GM12878 (cell line): ENCODE measurements around the gene HCN4. TPM values are rescaled to one million over a fixed set of nuclear protein-coding genes. Genes with fewer than 3 reads are reported as not detected.

ENCODE experiments used
- ATAC-seq: fragments of 200-7000 bp; cut with Tn5 transposase; 3 replicates; pipeline ENCODE4 v1.9.1; 2020; ENCODE audit warnings: mild to moderate bottlenecking, moderate library complexity
- BruUV-seq: library from RNA; stranded (reverse); fragments of 400-500 nt; replicated peaks from 2 replicates; lab custom pipeline; 2021; lab: Mats Ljungman, UMichigan
- CTCF ChIA-PET: fragments of 300-600 bp; sonication (Branson Sonifier 250); formaldehyde crosslinking; extraction: SDS; loops from one replicate; lab custom pipeline; 2021; ENCODE audit warnings: inconsistent platforms; lab: Yijun Ruan, JAX
- POLR2A ChIA-PET: fragments of 350-600 bp; formaldehyde crosslinking; extraction: SDS; loops from one replicate; lab custom pipeline; 2021; ENCODE audit warnings: inconsistent platforms; lab: Charles Lee
- RAD21 ChIA-PET: fragments of 300-600 bp; sonication (Branson Sonifier 250); formaldehyde crosslinking; loops from one replicate; lab custom pipeline; 2023; ENCODE audit warnings: antibody characterized with exemption; ENCODE audit not compliant: unreplicated experiment; lab: Charles Lee
- SMC1A ChIA-PET: fragments of 300-600 bp; sonication (Branson Sonifier 250); formaldehyde crosslinking; loops from one replicate; lab custom pipeline; 2023; ENCODE audit not compliant: unreplicated experiment, uncharacterized antibody; lab: Charles Lee
- DNase-seq: peaks from one replicate; pipeline ENCODE4 v3.0.0-alpha.2; 2011; ENCODE audit warnings: low read depth, low spot score
- FAIRE-seq: peaks from 3 replicates; lab custom pipeline; 2011; peaks lifted over from hg19 to GRCh38; lab: Jason Lieb, UNC
- H2AFZ ChIP-seq: 2 replicates; pipeline ENCODE4 v1.6.0; 2011; ENCODE audit warnings: low read depth, low read length, control low read depth; ENCODE audit not compliant: control insufficient read depth
- H3K27ac ChIP-seq: 2 replicates; pipeline ENCODE4 v1.5.1; 2011; ENCODE audit warnings: control low read depth; ENCODE audit not compliant: control insufficient read depth, insufficient read depth
- H3K27me3 ChIP-seq, 2 experiments: replicated peaks in 1 of 2; 2 replicates each; pipeline versions ENCODE4 v1.6.0 to v1.6.1; 2011; ENCODE audit warnings: low read length in 1 of 2; ENCODE audit not compliant: control insufficient read depth in 2 of 2, insufficient read depth in 2 of 2
- H3K36me3 ChIP-seq, 2 experiments: 2 replicates each; pipeline ENCODE4 v1.5.1; 2011; ENCODE audit warnings: low read length in 1 of 2; ENCODE audit not compliant: control insufficient read depth in 2 of 2, insufficient read depth in 2 of 2
- H3K4me1 ChIP-seq: 2 replicates; pipeline ENCODE4 v1.6.1; 2011; ENCODE audit warnings: mild to moderate bottlenecking, low read length, moderate library complexity, mixed read lengths; ENCODE audit not compliant: control insufficient read depth, insufficient read depth
- H3K4me2 ChIP-seq: 2 replicates; pipeline ENCODE4 v1.6.0; 2011; ENCODE audit warnings: control low read depth; ENCODE audit not compliant: control insufficient read depth, insufficient read depth
- H3K4me3 ChIP-seq: fragments of 200-600 bp; sonication (generic); 2 replicates; pipeline ENCODE4 v1.5.1; 2016
- H3K79me2 ChIP-seq: 2 replicates; pipeline ENCODE4 v1.6.0; 2011; ENCODE audit warnings: low read length; ENCODE audit not compliant: control insufficient read depth, insufficient read depth
- H3K9ac ChIP-seq: 2 replicates; pipeline ENCODE4 v1.8.0; 2011; ENCODE audit warnings: low read length, control low read depth, mixed read lengths; ENCODE audit not compliant: control insufficient read depth, insufficient read depth
- H3K9me3 ChIP-seq: replicated peaks from 3 replicates; pipeline ENCODE4 v1.5.1; 2011; ENCODE audit warnings: mild to moderate bottlenecking, low read length; ENCODE audit not compliant: control insufficient read depth, insufficient read depth
- H4K20me1 ChIP-seq: 2 replicates; pipeline ENCODE4 v1.6.0; 2011; ENCODE audit not compliant: control insufficient read depth, insufficient read depth
- ATF7 ChIP-seq: fragments of 450-650 bp; IDR thresholded peaks from 2 replicates; pipeline ENCODE4 v1.6.1; 2016; ENCODE audit warnings: low read depth, mild to moderate bottlenecking
- CHD4 ChIP-seq: fragments of 200-600 bp; sonication (generic); IDR thresholded peaks from 2 replicates; pipeline ENCODE4 v1.6.1; 2016; ENCODE audit warnings: mild to moderate bottlenecking
- ESRRA ChIP-seq: IDR thresholded peaks from 2 replicates; pipeline ENCODE4 v1.6.1; 2012; ENCODE audit warnings: mild to moderate bottlenecking, low read length, improper control_type of control experiment
- FOS ChIP-seq: IDR thresholded peaks from 3 replicates; pipeline ENCODE4 v1.6.1; 2011; ENCODE audit warnings: borderline replicate concordance; ENCODE audit not compliant: insufficient read length; ENCODE audit errors: extremely low read depth
- FOXK2 ChIP-seq: fragments of 450-650 bp; IDR thresholded peaks from 2 replicates; pipeline ENCODE4 v1.6.1; 2017; ENCODE audit warnings: mild to moderate bottlenecking, moderate library complexity
- FOXM1 ChIP-seq: IDR thresholded peaks from 2 replicates; pipeline ENCODE4 v1.6.1; 2012; ENCODE audit warnings: low read depth, mild to moderate bottlenecking, inconsistent platforms, low read length, moderate library complexity
- JUND ChIP-seq: IDR thresholded peaks from 2 replicates; pipeline ENCODE4 v1.6.1; 2012; ENCODE audit warnings: low read depth, mild to moderate bottlenecking, low read length, improper control_type of control experiment, moderate library complexity
- KDM1A ChIP-seq: fragments of 200-600 bp; sonication (generic); IDR thresholded peaks from 2 replicates; pipeline ENCODE4 v1.6.1; 2016; ENCODE audit warnings: borderline replicate concordance
- LARP7 ChIP-seq: fragments of 450-650 bp; IDR thresholded peaks from 2 replicates; pipeline ENCODE4 v1.6.1; 2017; ENCODE audit warnings: mild to moderate bottlenecking
- MEF2B ChIP-seq: fragments of 450-650 bp; IDR thresholded peaks from 2 replicates; pipeline ENCODE4 v1.6.1; 2018; ENCODE audit warnings: mild to moderate bottlenecking, moderate library complexity; ENCODE audit not compliant: partially characterized antibody, poor library complexity, severe bottlenecking
- MYC ChIP-seq: IDR thresholded peaks from 2 replicates; pipeline ENCODE4 v1.6.1; 2011; ENCODE audit warnings: mild to moderate bottlenecking, low read length, moderate library complexity, inconsistent platforms; ENCODE audit not compliant: insufficient read depth, insufficient replicate concordance, insufficient read length, severe bottlenecking
- NKRF ChIP-seq: fragments of 450-650 bp; conservative IDR thresholded peaks from 2 replicates; pipeline ENCODE4 v1.6.1; 2017; ENCODE audit warnings: mild to moderate bottlenecking, moderate library complexity
- NRF1 ChIP-seq: conservative IDR thresholded peaks from 2 replicates; pipeline ENCODE4 v1.6.1; 2011; ENCODE audit warnings: mild to moderate bottlenecking, low read depth, low read length, improper control_type of control experiment
- RCOR1 ChIP-seq: conservative IDR thresholded peaks from 2 replicates; pipeline ENCODE4 v1.6.1; 2012; ENCODE audit warnings: low read depth, low read length, improper control_type of control experiment
- RUNX3 ChIP-seq: IDR thresholded peaks from 2 replicates; pipeline ENCODE4 v1.6.1; 2012; ENCODE audit warnings: low read length, inconsistent platforms
- SIN3A ChIP-seq: IDR thresholded peaks from 2 replicates; pipeline ENCODE4 v1.6.1; 2012; ENCODE audit warnings: low read depth, low read length, improper control_type of control experiment
- SREBF1 ChIP-seq: IDR thresholded peaks from 2 replicates; pipeline ENCODE4 v1.6.1; 2012; ENCODE audit warnings: mild to moderate bottlenecking, low read length
- STAT1 ChIP-seq: fragments of 450-650 bp; conservative IDR thresholded peaks from 2 replicates; pipeline ENCODE4 v1.6.1; 2014; ENCODE audit warnings: antibody characterized with exemption, mild to moderate bottlenecking
- WGBS: methylation state at CpG from one replicate; pipeline ENCODE4 v1.1.6; 2016; ENCODE audit warnings: low lambda C conversion rate; ENCODE audit not compliant: insufficient replicate concordance, insufficient coverage; ENCODE audit errors: missing lambda C conversion rate; 5-methylcytosine and 5-hydroxymethylcytosine counted together
- in situ Hi-C: fragments of 300-500 bp; cut with MboI; formaldehyde crosslinking; loops from 9 replicates; pipeline ENCODE4 v1.14.3; 2018; ENCODE audit warnings: mixed read lengths
- intact Hi-C: fragments of 100-400 bp; cut with micrococcal nuclease; formaldehyde crosslinking; loops from one replicate; pipeline ENCODE4 v1.14.2; 2022; ENCODE audit not compliant: unreplicated experiment
- polyA plus RNA-seq, 11 experiments: library from polyadenylated mRNA; depleted of rRNA in 4 of 11; unstranded in 6 of 11; stranded (reverse) in 5 of 11; fragments of >200 nt; fragmentation: Nextera tagmentation in 4 of 11; fragmentation: Illumina TruSeq in 1 of 11; extraction: Ambion mirVana in 4 of 11; extraction: Trizol in 1 of 11; gene quantifications; 1 replicate in 1 of 11; 2 replicates in 10 of 11; pipeline versions ENCODE4 v1.2.1 to v1.2.3, GENCODE V29; 2011 to 2016; ENCODE audit warnings: inconsistent platforms in 2 of 11, missing spikeins in 2 of 11, low read depth in 1 of 11
- total RNA-seq, 4 experiments: library from RNA; depleted of rRNA in 3 of 4; stranded (reverse); fragments of >200 nt in 3 of 4; fragmentation: Illumina TruSeq in 1 of 4; extraction: Trizol in 1 of 4; gene quantifications; 2 replicates each; pipeline versions ENCODE4 v1.2.1 to v1.2.3, GENCODE V29; 2013 to 2021

The HCN4 gene
- total and polyA plus RNA-seq, 10 of the 15 experiments (the other 5 are each of a cell fraction or from before 2014, with no cell fraction given): 0.03 to 0.10 TPM; not detected in 8

GRCh38 chr15:73341886-73342600 is 26.7 kb downstream of the HCN4 start:
- no peak for TF ChIP-seq FOXM1
- no peak for TF ChIP-seq SREBF1
- no peak for TF ChIP-seq MYC
- no peak for TF ChIP-seq RCOR1
- no peak for TF ChIP-seq LARP7
- no peak for TF ChIP-seq STAT1
- no peak for TF ChIP-seq NRF1
- no peak for TF ChIP-seq MEF2B
- TF ChIP-seq ATF7: no peak
- TF ChIP-seq CHD4: no peak
- TF ChIP-seq FOXK2: no peak
- no peak for TF ChIP-seq RUNX3
- TF ChIP-seq JUND: no peak
- no peak for TF ChIP-seq SIN3A
- TF ChIP-seq ESRRA: no peak
- no peak for TF ChIP-seq NKRF
- no peak for TF ChIP-seq KDM1A
- no peak for TF ChIP-seq FOS
- no peaks in the 10 kb centered on the region; the same call in 1 of the 2 replicates for H4K20me1 ChIP-seq
- no peak overlapping the region for H3K9ac ChIP-seq
- 54% methylated on average over 14 of the region's 14 CpGs for WGBS
- no peak for DNase-seq
- SMC1A ChIA-PET: interaction anchor here (0.6 kb wide), 1 partner anchor 351 kb away, joined by 3 read pairs; no protein-coding TSS in a partner anchor
- BruUV-seq: no TSS peak
- POLR2A ChIA-PET: no interaction called here
- no peaks in the 10 kb centered on the region for H3K79me2 ChIP-seq
- CTCF ChIA-PET: no interaction called here
- intact Hi-C loops (no loop called here), in situ Hi-C loops (no loop called here)
- no peaks in the 10 kb centered on the region for H3K36me3 ChIP-seq
- no peak overlapping the region for H3K4me2 ChIP-seq
- no peak overlapping the region for H2AFZ ChIP-seq
- H3K4me1 ChIP-seq: no peaks in the 10 kb centered on the region
- no peak overlapping the region for H3K27ac ChIP-seq
- RAD21 ChIA-PET: no interaction called here
- H3K27me3 ChIP-seq: no peaks in the 10 kb centered on the region; a peak in 1 of 4 replicates
- FAIRE-seq: no peak
- no peak for ATAC-seq
- H3K4me3 ChIP-seq: no peak overlapping the region
- no peaks in the 10 kb centered on the region for H3K9me3 ChIP-seq
